ENCODE measurements around the gene RBKS.

- TF ChIP-seq POLR2A (IDR thresholded peaks at IDR 0.05) (no peak), CTCF (IDR thresholded peaks at IDR 0.05) (no peak)
Measured at GRCh38 chr2:27742571-27742970, 147.6 kb downstream of the RBKS start.

All from breast epithelium (tissue), 3 donors.